DOHH2 (cell line): ENCODE results near the gene DDX4.

ENCODE experiments used
- EZH2phosphoT487 ChIP-seq: fragments of 200-600 bp; sonication (generic); IDR thresholded peaks from 2 replicates; pipeline ENCODE4 v1.6.1; 2017; ENCODE audit warnings: borderline replicate concordance, mild to moderate bottlenecking, antibody characterized with exemption, low read length, moderate library complexity, mixed read lengths
- TF ChIP-seq, protein P1 (sequence below): fragments of 200-600 bp; sonication (generic); IDR thresholded peaks from one replicate; pipeline ENCODE4 v1.5.1; 2014; ENCODE audit warnings: antibody characterized with exemption, mild to moderate bottlenecking, low read depth, low read length; ENCODE audit not compliant: poor library complexity, severe bottlenecking

DNA sequence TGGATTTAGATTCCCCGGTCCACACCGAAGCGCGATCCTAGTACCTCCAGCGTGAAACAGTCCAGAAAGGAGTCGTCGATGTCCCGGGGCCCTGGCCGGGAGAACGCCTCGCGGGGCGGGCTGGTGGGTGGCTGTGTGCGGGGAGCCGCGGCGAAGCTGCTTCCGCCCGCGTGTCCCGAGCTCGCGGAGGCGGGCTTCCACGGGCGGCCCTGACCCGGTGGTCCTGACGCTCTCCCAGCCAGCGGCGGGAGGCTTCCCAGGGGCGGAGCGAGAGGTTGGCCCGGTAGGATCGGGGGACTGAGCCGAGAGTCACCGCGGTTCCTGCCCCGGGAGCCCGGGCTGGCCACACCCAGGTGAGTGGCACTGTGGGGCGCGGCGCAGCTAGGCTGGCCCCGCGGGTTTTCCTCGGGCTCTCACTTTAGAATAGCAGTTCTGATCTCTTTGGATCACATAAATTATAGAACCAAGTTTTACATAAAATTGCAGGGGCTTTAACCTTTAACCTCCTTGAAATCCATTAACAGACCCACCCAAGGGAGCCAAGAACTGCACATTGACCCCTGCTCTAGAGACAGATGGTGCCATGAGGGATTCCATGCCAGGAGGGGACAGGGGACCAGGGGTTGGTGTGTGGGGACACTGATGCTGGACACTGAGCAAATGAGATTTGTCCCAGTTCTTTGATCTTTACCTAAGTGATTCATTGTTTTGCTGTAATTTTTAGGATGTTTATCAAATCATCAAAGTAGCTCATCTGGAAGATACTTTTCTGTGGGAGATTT lies 84.1 kb downstream of the DDX4 start:
- TF ChIP-seq, protein P1, sequence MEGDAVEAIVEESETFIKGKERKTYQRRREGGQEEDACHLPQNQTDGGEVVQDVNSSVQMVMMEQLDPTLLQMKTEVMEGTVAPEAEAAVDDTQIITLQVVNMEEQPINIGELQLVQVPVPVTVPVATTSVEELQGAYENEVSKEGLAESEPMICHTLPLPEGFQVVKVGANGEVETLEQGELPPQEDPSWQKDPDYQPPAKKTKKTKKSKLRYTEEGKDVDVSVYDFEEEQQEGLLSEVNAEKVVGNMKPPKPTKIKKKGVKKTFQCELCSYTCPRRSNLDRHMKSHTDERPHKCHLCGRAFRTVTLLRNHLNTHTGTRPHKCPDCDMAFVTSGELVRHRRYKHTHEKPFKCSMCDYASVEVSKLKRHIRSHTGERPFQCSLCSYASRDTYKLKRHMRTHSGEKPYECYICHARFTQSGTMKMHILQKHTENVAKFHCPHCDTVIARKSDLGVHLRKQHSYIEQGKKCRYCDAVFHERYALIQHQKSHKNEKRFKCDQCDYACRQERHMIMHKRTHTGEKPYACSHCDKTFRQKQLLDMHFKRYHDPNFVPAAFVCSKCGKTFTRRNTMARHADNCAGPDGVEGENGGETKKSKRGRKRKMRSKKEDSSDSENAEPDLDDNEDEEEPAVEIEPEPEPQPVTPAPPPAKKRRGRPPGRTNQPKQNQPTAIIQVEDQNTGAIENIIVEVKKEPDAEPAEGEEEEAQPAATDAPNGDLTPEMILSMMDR = no peak
- TF ChIP-seq EZH2phosphoT487 = no peak
